ENCODE measurements around the gene CNTNAP2.

Gene CNTNAP2

GRCh38 chr7:147053746-147054145 is 937.1 kb downstream of the CNTNAP2 start:
- H3K4me2 ChIP-seq (ENCODE audit: low read length), result no peak overlapping the region
- H3K9ac ChIP-seq (ENCODE audit: low read length), result no peak overlapping the region
- no peak for DNase-seq
- H3K4ac ChIP-seq (ENCODE audit: low read depth, low read length), result no peak overlapping the region
- no peak overlapping the region for H3K23ac ChIP-seq (ENCODE audit: low read length)
- no peak overlapping the region for H2BK120ac ChIP-seq (ENCODE audit: insufficient read depth, low read length, poor library complexity)
- no peak overlapping the region for H4K8ac ChIP-seq (ENCODE audit: low read depth, low read length)
- H3K79me2 ChIP-seq (ENCODE audit: control insufficient read depth, insufficient read depth, low read length, poor library complexity), result no peaks in the 10 kb centered on the region
- H3K4me1 ChIP-seq (ENCODE audit: control insufficient read depth in 1 of 2, insufficient read depth in 2 of 2, low read length in 2 of 2), result no peaks in the 10 kb centered on the region
- H4K12ac ChIP-seq (ENCODE audit: low read depth, low read length), result no peak overlapping the region
- H3K36me3 ChIP-seq (ENCODE audit: control insufficient read depth in 1 of 2, insufficient read depth in 2 of 2, low read length in 2 of 2), result no peaks in the 10 kb centered on the region
- H2BK5ac ChIP-seq (ENCODE audit: low read depth, low read length, poor library complexity), result no peak overlapping the region
- H3K9me3 ChIP-seq (ENCODE audit: insufficient read depth, low read depth, low read length), result no peaks in the 10 kb centered on the region
- no peak overlapping the region for H4K91ac ChIP-seq (ENCODE audit: low read depth, low read length)
- no peaks in the 10 kb centered on the region for H3K27me3 ChIP-seq (ENCODE audit: insufficient read depth, low read length)
- no peak overlapping the region for H2AFZ ChIP-seq (ENCODE audit: insufficient read depth, low read length, poor library complexity)
- no peaks in the 10 kb centered on the region for H3K79me1 ChIP-seq (ENCODE audit: low read length)
- no peak overlapping the region for H2BK12ac ChIP-seq (ENCODE audit: low read length)
- H3K27ac ChIP-seq (ENCODE audit: low read depth, low read length), result no peak overlapping the region
- H3K18ac ChIP-seq (ENCODE audit: low read length), result no peak overlapping the region
- H3K14ac ChIP-seq (ENCODE audit: low read length), result no peak overlapping the region
- WGBS (ENCODE audit: extremely low coverage, insufficient coverage, insufficient read length), result no CpG with 5 or more reads among the region's 5 CpGs
- no peak overlapping the region for H2AK5ac ChIP-seq (ENCODE audit: low read length)
- no peak overlapping the region for H3K4me3 ChIP-seq (ENCODE audit: low read depth, low read length)

DNA sequence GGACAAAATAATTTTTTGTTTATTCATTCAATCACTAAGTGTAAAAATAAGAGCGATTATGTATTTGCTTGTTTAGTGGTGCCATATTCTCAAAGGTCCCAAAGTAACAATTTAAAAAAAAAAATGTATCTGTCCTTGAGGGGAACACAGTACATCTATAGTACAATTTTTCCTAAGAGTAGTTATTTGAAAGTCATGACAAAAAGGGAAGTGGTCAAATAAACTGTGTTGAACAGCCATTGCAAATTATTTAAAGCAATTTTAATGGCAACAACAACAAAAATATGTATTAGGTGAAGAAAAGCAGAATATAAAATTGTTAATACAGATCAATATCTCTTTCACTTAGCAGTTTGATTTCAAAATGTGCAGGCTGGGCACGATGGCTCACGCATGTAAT is 943.5 kb downstream of the CNTNAP2 start:
- H3K14ac ChIP-seq (ENCODE audit: low read length), result no peak overlapping the region
- no peak overlapping the region for H3K4ac ChIP-seq (ENCODE audit: low read depth, low read length)
- H2BK5ac ChIP-seq (ENCODE audit: low read depth, low read length, poor library complexity), result no peak overlapping the region
- no peaks in the 10 kb centered on the region for H3K79me2 ChIP-seq (ENCODE audit: control insufficient read depth, insufficient read depth, low read length, poor library complexity)
- H4K12ac ChIP-seq (ENCODE audit: low read depth, low read length), result no peak overlapping the region
- no CpG with 5 or more reads among the region's 3 CpGs for WGBS (ENCODE audit: extremely low coverage, insufficient coverage, insufficient read length)
- no peak overlapping the region for H4K8ac ChIP-seq (ENCODE audit: low read depth, low read length)
- H3K4me3 ChIP-seq (ENCODE audit: low read depth, low read length), result no peak overlapping the region
- no peak overlapping the region for H3K18ac ChIP-seq (ENCODE audit: low read length)
- DNase-seq, result no peak
- H3K9me3 ChIP-seq (ENCODE audit: insufficient read depth, low read depth, low read length), result no peaks in the 10 kb centered on the region
- H2AK5ac ChIP-seq (ENCODE audit: low read length), result no peak overlapping the region
- H3K36me3 ChIP-seq (ENCODE audit: control insufficient read depth in 1 of 2, insufficient read depth in 2 of 2, low read length in 2 of 2), result no peaks in the 10 kb centered on the region
- no peak overlapping the region for H3K4me2 ChIP-seq (ENCODE audit: low read length)
- H3K27ac ChIP-seq (ENCODE audit: low read depth, low read length), result no peak overlapping the region
- no peak overlapping the region for H2BK120ac ChIP-seq (ENCODE audit: insufficient read depth, low read length, poor library complexity)
- no peaks in the 10 kb centered on the region for H3K79me1 ChIP-seq (ENCODE audit: low read length)
- no peak overlapping the region for H3K23ac ChIP-seq (ENCODE audit: low read length)
- H2AFZ ChIP-seq (ENCODE audit: insufficient read depth, low read length, poor library complexity), result no peak overlapping the region
- H3K4me1 ChIP-seq (ENCODE audit: control insufficient read depth in 1 of 2, insufficient read depth in 2 of 2, low read length in 2 of 2), result no peaks in the 10 kb centered on the region
- H2BK12ac ChIP-seq (ENCODE audit: low read length), result no peak overlapping the region
- no peak overlapping the region for H3K9ac ChIP-seq (ENCODE audit: low read length)
- H4K91ac ChIP-seq (ENCODE audit: low read depth, low read length), result no peak overlapping the region
- H3K27me3 ChIP-seq (ENCODE audit: insufficient read depth, low read length), result no peaks in the 10 kb centered on the region

DNA sequence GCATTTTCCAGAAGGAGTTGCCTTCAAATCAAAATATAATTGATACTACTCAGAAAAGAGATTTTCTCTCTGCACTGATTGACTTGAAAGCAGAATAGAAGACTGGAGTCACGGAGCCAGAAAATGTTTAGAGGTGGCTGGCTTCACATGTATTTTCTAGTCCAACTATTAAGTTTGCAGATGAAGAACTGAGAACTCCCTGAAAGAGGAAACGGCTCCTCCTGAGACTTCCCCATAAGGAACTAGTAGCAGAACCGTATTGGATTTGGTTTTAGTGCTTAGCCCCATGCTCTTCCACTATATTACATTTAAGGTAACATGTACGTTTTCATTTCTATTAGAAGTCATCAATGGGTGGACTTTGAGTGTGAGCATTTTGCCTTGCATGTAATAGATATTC is 946.3 kb downstream of the CNTNAP2 start:
- DNase-seq, result no peak
- no peaks in the 10 kb centered on the region for H3K79me1 ChIP-seq (ENCODE audit: low read length)
- no peaks in the 10 kb centered on the region for H3K36me3 ChIP-seq (ENCODE audit: control insufficient read depth in 1 of 2, insufficient read depth in 2 of 2, low read length in 2 of 2)
- H3K14ac ChIP-seq (ENCODE audit: low read length), result no peak overlapping the region
- no peaks in the 10 kb centered on the region for H3K9me3 ChIP-seq (ENCODE audit: insufficient read depth, low read depth, low read length)
- H3K27ac ChIP-seq (ENCODE audit: low read depth, low read length), result no peak overlapping the region
- no peak overlapping the region for H2AK5ac ChIP-seq (ENCODE audit: low read length)
- no peak overlapping the region for H2BK12ac ChIP-seq (ENCODE audit: low read length)
- WGBS (ENCODE audit: extremely low coverage, insufficient coverage, insufficient read length), result no CpG with 5 or more reads among the region's 4 CpGs
- no peak overlapping the region for H4K8ac ChIP-seq (ENCODE audit: low read depth, low read length)
- H4K12ac ChIP-seq (ENCODE audit: low read depth, low read length), result no peak overlapping the region
- H2BK120ac ChIP-seq (ENCODE audit: insufficient read depth, low read length, poor library complexity), result no peak overlapping the region
- H3K9ac ChIP-seq (ENCODE audit: low read length), result no peak overlapping the region
- H3K4me1 ChIP-seq (ENCODE audit: control insufficient read depth in 1 of 2, insufficient read depth in 2 of 2, low read length in 2 of 2), result no peaks in the 10 kb centered on the region
- no peak overlapping the region for H4K91ac ChIP-seq (ENCODE audit: low read depth, low read length)
- H3K4me2 ChIP-seq (ENCODE audit: low read length), result no peak overlapping the region
- no peak overlapping the region for H3K18ac ChIP-seq (ENCODE audit: low read length)
- no peaks in the 10 kb centered on the region for H3K27me3 ChIP-seq (ENCODE audit: insufficient read depth, low read length)
- H2BK5ac ChIP-seq (ENCODE audit: low read depth, low read length, poor library complexity), result no peak overlapping the region
- no peak overlapping the region for H3K23ac ChIP-seq (ENCODE audit: low read length)
- no peaks in the 10 kb centered on the region for H3K79me2 ChIP-seq (ENCODE audit: control insufficient read depth, insufficient read depth, low read length, poor library complexity)
- no peak overlapping the region for H3K4me3 ChIP-seq (ENCODE audit: low read depth, low read length)
- no peak overlapping the region for H2AFZ ChIP-seq (ENCODE audit: insufficient read depth, low read length, poor library complexity)
- H3K4ac ChIP-seq (ENCODE audit: low read depth, low read length), result no peak overlapping the region

DNA sequence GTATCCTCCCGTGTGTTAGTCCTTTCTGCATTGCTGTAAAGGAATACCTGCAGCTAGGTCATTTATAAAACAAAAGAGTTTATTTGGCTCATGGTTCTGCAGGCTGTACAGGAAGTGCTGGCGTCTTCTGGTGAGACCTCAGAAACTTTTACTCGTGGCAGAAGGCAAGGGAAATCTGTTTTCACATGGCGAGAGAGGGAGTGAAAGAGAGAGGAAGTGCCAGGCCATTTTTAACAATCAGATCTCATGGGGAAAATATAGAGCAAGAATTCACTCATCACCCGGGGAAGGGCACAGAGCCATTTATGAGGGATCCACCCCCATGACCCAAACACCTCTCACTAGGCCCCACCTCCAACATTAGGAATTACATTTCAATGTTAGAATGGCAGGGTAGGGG is 952.2 kb downstream of the CNTNAP2 start:
- no peak overlapping the region for H3K4me2 ChIP-seq (ENCODE audit: low read length)
- no peak overlapping the region for H3K9ac ChIP-seq (ENCODE audit: low read length)
- H4K91ac ChIP-seq (ENCODE audit: low read depth, low read length), result no peak overlapping the region
- no peak overlapping the region for H3K23ac ChIP-seq (ENCODE audit: low read length)
- H3K27ac ChIP-seq (ENCODE audit: low read depth, low read length), result no peak overlapping the region
- H2BK5ac ChIP-seq (ENCODE audit: low read depth, low read length, poor library complexity), result no peak overlapping the region
- no peak overlapping the region for H2AK5ac ChIP-seq (ENCODE audit: low read length)
- H3K4me1 ChIP-seq (ENCODE audit: control insufficient read depth in 1 of 2, insufficient read depth in 2 of 2, low read length in 2 of 2), result no peaks in the 10 kb centered on the region
- H3K36me3 ChIP-seq (ENCODE audit: control insufficient read depth in 1 of 2, insufficient read depth in 2 of 2, low read length in 2 of 2), result no peaks in the 10 kb centered on the region
- no peak overlapping the region for H3K4ac ChIP-seq (ENCODE audit: low read depth, low read length)
- no CpG with 5 or more reads among the region's 5 CpGs for WGBS (ENCODE audit: extremely low coverage, insufficient coverage, insufficient read length)
- H4K12ac ChIP-seq (ENCODE audit: low read depth, low read length), result no peak overlapping the region
- H3K79me2 ChIP-seq (ENCODE audit: control insufficient read depth, insufficient read depth, low read length, poor library complexity), result no peaks in the 10 kb centered on the region
- DNase-seq, result no peak
- H2AFZ ChIP-seq (ENCODE audit: insufficient read depth, low read length, poor library complexity), result no peak overlapping the region
- H3K18ac ChIP-seq (ENCODE audit: low read length), result no peak overlapping the region
- no peak overlapping the region for H4K8ac ChIP-seq (ENCODE audit: low read depth, low read length)
- no peak overlapping the region for H3K14ac ChIP-seq (ENCODE audit: low read length)
- no peak overlapping the region for H3K4me3 ChIP-seq (ENCODE audit: low read depth, low read length)
- no peaks in the 10 kb centered on the region for H3K9me3 ChIP-seq (ENCODE audit: insufficient read depth, low read depth, low read length)
- no peaks in the 10 kb centered on the region for H3K79me1 ChIP-seq (ENCODE audit: low read length)
- H3K27me3 ChIP-seq (ENCODE audit: insufficient read depth, low read length), result no peaks in the 10 kb centered on the region
- H2BK12ac ChIP-seq (ENCODE audit: low read length), result no peak overlapping the region
- no peak overlapping the region for H2BK120ac ChIP-seq (ENCODE audit: insufficient read depth, low read length, poor library complexity)
